ENCODE results near the gene PTPN21.

The PTPN21 gene

GRCh38 chr14:88515499-88516221 lies 39.1 kb downstream of the PTPN21 start:
- H3K27ac ChIP-seq (ENCODE audit: extremely low read depth, low read depth, low read length) = no peak overlapping the region
- no peaks in the 10 kb centered on the region for H3K4me1 ChIP-seq (ENCODE audit: control insufficient read depth, insufficient read depth, low read length)
- ChIA-PET POLR2A (no interaction called here), CTCF (no interaction called here)
- H3K4me3 ChIP-seq (ENCODE audit: low read depth, low read length) = no peak overlapping the region
- no peaks in the 10 kb centered on the region; a peak in 1 of 3 replicates for H3K36me3 ChIP-seq (ENCODE audit: control insufficient read depth in 2 of 2, insufficient read depth in 1 of 2, low read length in 2 of 2)
- no peaks in the 10 kb centered on the region for H3K9me3 ChIP-seq (ENCODE audit: control insufficient read depth, insufficient read depth, low read depth, low read length)
- TF ChIP-seq ZFP69B (tag by site-specific recombination; IDR thresholded peaks at IDR 0.05) (no peak), SP7 (tag by site-specific recombination; IDR thresholded peaks at IDR 0.05) (peak; percentile 65; the same call in 1 of the 2 replicates)

- Histone ChIP-seq H3K4me3 (ENCODE audit: low read depth, low read length) (no peak overlapping the region), H3K36me3 (ENCODE audit: control insufficient read depth in 2 of 2, insufficient read depth in 1 of 2, low read length in 2 of 2) (peaks cover 0 to 5% of the 10 kb centered on the region in 2 experiments; a peak in 2 of 3 replicates), H3K9me3 (ENCODE audit: control insufficient read depth, insufficient read depth, low read depth, low read length) (no peaks in the 10 kb centered on the region), H3K4me1 (ENCODE audit: control insufficient read depth, insufficient read depth, low read length) (0 out of 2 replicates have a peak, but pooled peaks cover 4% of the 10 kb centered on the region), H3K27ac (ENCODE audit: extremely low read depth, low read depth, low read length) (no peak overlapping the region)
- no peak for TF ChIP-seq ZNF596 (tag by site-specific recombination; IDR thresholded peaks at IDR 0.05)
- no peak for TF ChIP-seq GLIS2 (tag by site-specific recombination; IDR thresholded peaks at IDR 0.05)
- no peak for TF ChIP-seq ZBTB7A (tag by site-specific recombination; IDR thresholded peaks at IDR 0.05; ENCODE audit: low read depth)
- no peak for TF ChIP-seq ZBTB1 (tag by site-specific recombination; IDR thresholded peaks at IDR 0.05)
- no peak for TF ChIP-seq ZNF791 (tag by site-specific recombination; IDR thresholded peaks at IDR 0.05)
- TF ChIP-seq ZNF169 (tag by site-specific recombination; IDR thresholded peaks at IDR 0.05) = no peak
- TF ChIP-seq ZNF239 (tag by site-specific recombination; IDR thresholded peaks at IDR 0.05) = no peak
- no peak for TF ChIP-seq ZNF510 (tag by site-specific recombination; IDR thresholded peaks at IDR 0.05; ENCODE audit: insufficient replicate concordance)
- ChIA-PET POLR2A (no interaction called here), CTCF (no interaction called here)
Measured at GRCh38 chr14:88507208-88507607, 47.6 kb downstream of the PTPN21 start.

- CTCF ChIA-PET = no interaction called here
Measured at GRCh38 chr14:88505621-88506020, 49.2 kb downstream of the PTPN21 start.

More at GRCh38 chr14:88505621-88506020, 49.2 kb downstream of the PTPN21 start:
- TF ChIP-seq PRDM6 (tag by site-specific recombination; IDR thresholded peaks at IDR 0.05) (0 out of 2 replicates have a peak, but pooled peaks have one; percentile 26), MYNN (tag by site-specific recombination; IDR thresholded peaks at IDR 0.05; ENCODE audit: borderline replicate concordance) (no peak), BCL6B (tag by site-specific recombination; IDR thresholded peaks at IDR 0.05) (no peak), ZNF148 (tag by site-specific recombination; IDR thresholded peaks at IDR 0.05; ENCODE audit: borderline replicate concordance) (no peak), ZBTB49 (tag by site-specific recombination; IDR thresholded peaks at IDR 0.05; ENCODE audit: low read depth) (no peak), SP2 (tag by site-specific recombination; IDR thresholded peaks at IDR 0.05) (no peak), ZNF223 (tag by site-specific recombination; IDR thresholded peaks at IDR 0.05) (no peak), ZNF138 (tag by site-specific recombination; IDR thresholded peaks at IDR 0.05; ENCODE audit: borderline replicate concordance) (no peak)
- Histone ChIP-seq H3K9me3 (ENCODE audit: control insufficient read depth, insufficient read depth, low read depth, low read length) (no peaks in the 10 kb centered on the region), H3K36me3 (ENCODE audit: control insufficient read depth in 2 of 2, insufficient read depth in 1 of 2, low read length in 2 of 2) (peaks cover 0 to 12% of the 10 kb centered on the region in 2 experiments; a peak in 2 of 3 replicates), H3K4me1 (ENCODE audit: control insufficient read depth, insufficient read depth, low read length) (0 out of 2 replicates have a peak, but pooled peaks cover 4% of the 10 kb centered on the region), H3K4me3 (ENCODE audit: low read depth, low read length) (no peak overlapping the region), H3K27ac (ENCODE audit: extremely low read depth, low read depth, low read length) (no peak overlapping the region)
- POLR2A ChIA-PET = no interaction called here
